Body of pancreas (tissue), 4 donors: Measurements from ENCODE around the gene CTNND2. TPM values are rescaled to one million over a fixed set of nuclear protein-coding genes. Genes with fewer than 3 reads are reported as not detected.
A peak's percentile ranks its signal among the peaks of the same experiment; 100 is the strongest.

Experiments
- ATAC-seq: fragments of 150-250 bp; one replicate; pipeline ENCODE4 v1.9.1; 2016
- DNase-seq, 4 donors: peaks; one replicate each; pipeline ENCODE4 v3.0.0-alpha.2; 2019
- H3K27ac ChIP-seq, 4 donors: fragments of 200-600 bp; sonication (generic); 1 replicate in 3 of 4; 2 replicates in 1 of 4; pipeline versions ENCODE4 v1.5.1 to v1.6.1; 2016 to 2019; ENCODE audit warnings: mild to moderate bottlenecking in 1 of 4, mixed read lengths in 1 of 4, moderate library complexity in 1 of 4
- H3K27me3 ChIP-seq, 2 donors: fragments of 200-600 bp; sonication (generic); one replicate each; pipeline ENCODE4 v1.6.0; 2016; ENCODE audit warnings: mild to moderate bottlenecking in 1 of 2
- H3K36me3 ChIP-seq, 2 donors: fragments of 200-600 bp; sonication (generic); replicated peaks in 1 of 2; 2 replicates each; pipeline ENCODE4 v1.5.1; 2016; ENCODE audit warnings: low read depth in 2 of 2; ENCODE audit not compliant: insufficient read depth in 1 of 2
- H3K4me1 ChIP-seq: fragments of 200-600 bp; sonication (generic); one replicate; pipeline ENCODE4 v1.6.0; 2016
- H3K4me3 ChIP-seq, 2 donors: fragments of 200-600 bp; sonication (generic); 1 replicate in 1 of 2; 2 replicates in 1 of 2; pipeline ENCODE4 v1.5.1; 2016 to 2019
- H3K9me3 ChIP-seq, 3 donors: fragments of 200-600 bp; sonication (generic); 1 replicate in 2 of 3; 2 replicates in 1 of 3; pipeline ENCODE4 v1.5.1; 2016
- CTCF ChIP-seq, 7 experiments: fragments of 450-650 bp in 4 of 7; fragments of 200-600 bp in 3 of 7; sonication (generic) in 3 of 7; IDR thresholded peaks; one replicate each; pipeline ENCODE4 v1.5.1; 2016 to 2019; ENCODE audit warnings: antibody characterized with exemption in 7 of 7
- POLR2A ChIP-seq, 3 donors: fragments of 450-650 bp; IDR thresholded peaks; one replicate each; pipeline ENCODE4 v1.6.1; 2016; ENCODE audit warnings: antibody characterized with exemption in 3 of 3, mild to moderate bottlenecking in 2 of 3
- WGBS, 2 donors: methylation state at CpG; one replicate each; pipeline ENCODE4 v1.1.5; 2017; 5-methylcytosine and 5-hydroxymethylcytosine counted together
- intact Hi-C: fragments of 100-400 bp; cut with DNase I; formaldehyde crosslinking; loops from one replicate; pipeline ENCODE4 v1.15.1; 2023
- total RNA-seq, 2 donors: library from RNA; depleted of rRNA; stranded (reverse); fragments of >200 nt; gene quantifications; one replicate each; pipeline ENCODE4 v1.1.0, GENCODE V29; 2016

The CTNND2 gene
- total RNA-seq, 2 donors from 2014 or later, result 21.0 to 82.4 TPM

GRCh38 chr5:11252075-11252474, 652.2 kb downstream of the CTNND2 start:
- DNase-seq (no peak), ATAC-seq (no peak)
- Histone ChIP-seq H3K4me1 (peaks cover 21% of the 10 kb centered on the region), H3K27ac (no peak overlapping the region), H3K4me3 (no peak overlapping the region), H3K9me3 (no peaks in the 10 kb centered on the region), H3K27me3 (no peaks in the 10 kb centered on the region), H3K36me3 (no peaks in the 10 kb centered on the region)
- intact Hi-C loops, result no loop called here
- WGBS, 2 donors, result 24 to 38% methylated on average over 1 of the region's 1 CpG
- TF ChIP-seq CTCF (IDR thresholded peaks at IDR 0.05), result no peak
- TF ChIP-seq POLR2A (IDR thresholded peaks at IDR 0.05), result no peak

GRCh38 chr5:11251247-11251646, 653.0 kb downstream of the CTNND2 start:
- no peaks in the 10 kb centered on the region for H3K9me3 ChIP-seq
- TF ChIP-seq CTCF (IDR thresholded peaks at IDR 0.05), result no peak
- H3K27me3 ChIP-seq, result no peaks in the 10 kb centered on the region
- WGBS, 2 donors, result 63 to 65% methylated on average over 6 of the region's 6 CpGs
- H3K36me3 ChIP-seq, result no peaks in the 10 kb centered on the region
- peaks cover 18% of the 10 kb centered on the region for H3K4me1 ChIP-seq
- DNase-seq (no peak), ATAC-seq (peak; percentile 66)
- intact Hi-C loops, result no loop called here
- no peak overlapping the region for H3K4me3 ChIP-seq
- peak overlapping the region in 2 of 4 donors; percentile 26 to 38 for H3K27ac ChIP-seq

- no peaks in the 10 kb centered on the region for H3K9me3 ChIP-seq
- no peak overlapping the region for H3K27ac ChIP-seq
- no peaks in the 10 kb centered on the region for H3K36me3 ChIP-seq
- intact Hi-C loops, result no loop called here
- H3K27me3 ChIP-seq, result no peaks in the 10 kb centered on the region
- no peak for DNase-seq
- ATAC-seq, result no peak
- TF ChIP-seq CTCF (IDR thresholded peaks at IDR 0.05) (no peak), POLR2A (IDR thresholded peaks at IDR 0.05) (no peak)
- WGBS, 2 donors, result 79 to 94% methylated on average over 4 of the region's 4 CpGs
- no peak overlapping the region for H3K4me3 ChIP-seq
- peaks cover 18% of the 10 kb centered on the region for H3K4me1 ChIP-seq
Measured at GRCh38 chr5:11248966-11249365, 655.3 kb downstream of the CTNND2 start.

GRCh38 chr5:11247224-11247623, 657.0 kb downstream of the CTNND2 start:
- ATAC-seq, result no peak
- Histone ChIP-seq H3K36me3 (no peaks in the 10 kb centered on the region), H3K4me1 (peaks cover 10% of the 10 kb centered on the region), H3K27ac (no peak overlapping the region), H3K27me3 (no peaks in the 10 kb centered on the region), H3K9me3 (no peaks in the 10 kb centered on the region), H3K4me3 (no peak overlapping the region)
- intact Hi-C loops, result no loop called here
- 91 to 100% methylated on average over 3 of the region's 3 CpGs for WGBS, 2 donors
- DNase-seq, result no peak
- no peak for TF ChIP-seq CTCF (IDR thresholded peaks at IDR 0.05)
- no peak for TF ChIP-seq POLR2A (IDR thresholded peaks at IDR 0.05)

GRCh38 chr5:11240293-11241190, 663.7 kb downstream of the CTNND2 start:
- WGBS, 2 donors, result 77 to 97% methylated on average over 2 of the region's 2 CpGs
- ATAC-seq (no peak), DNase-seq (no peak)
- intact Hi-C loops, result no loop called here
- Histone ChIP-seq H3K36me3 (peaks cover 0 to 2% of the 10 kb centered on the region in 2 donors), H3K27ac (no peak overlapping the region), H3K27me3 (no peaks in the 10 kb centered on the region), H3K9me3 (no peaks in the 10 kb centered on the region), H3K4me3 (no peak overlapping the region), H3K4me1 (no peaks in the 10 kb centered on the region)
- no peak for TF ChIP-seq CTCF (IDR thresholded peaks at IDR 0.05)
- no peak for TF ChIP-seq POLR2A (IDR thresholded peaks at IDR 0.05)
